OCI-M1 (cell line): ENCODE measurements around the gene KLF6.

ENCODE experiments used
- DNase-seq: peaks from one replicate; lab custom pipeline; 2025; lab: John Stamatoyannopoulos, UW

Gene KLF6

DNA sequence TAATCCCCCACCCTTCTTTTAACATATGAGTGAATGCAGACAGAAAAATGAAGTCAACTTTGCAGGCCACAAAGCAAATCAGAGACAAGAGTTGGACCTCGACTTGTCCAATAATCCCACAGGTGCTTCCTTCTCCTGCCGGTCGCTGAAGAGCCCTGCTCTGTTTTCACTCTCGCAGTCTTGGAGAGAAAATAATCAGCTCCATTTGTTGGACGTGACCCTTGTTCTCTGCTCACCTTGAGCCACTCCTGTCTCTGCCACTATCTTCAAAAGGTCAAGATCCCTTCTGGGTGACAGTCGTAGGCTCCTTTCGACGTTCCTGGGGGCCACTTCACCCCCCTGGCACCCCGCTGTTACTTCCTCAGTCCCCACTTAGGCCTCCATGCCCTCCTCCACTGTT is 2.8 kb upstream of the KLF6 start:
- DNase-seq, result no peak

DNA sequence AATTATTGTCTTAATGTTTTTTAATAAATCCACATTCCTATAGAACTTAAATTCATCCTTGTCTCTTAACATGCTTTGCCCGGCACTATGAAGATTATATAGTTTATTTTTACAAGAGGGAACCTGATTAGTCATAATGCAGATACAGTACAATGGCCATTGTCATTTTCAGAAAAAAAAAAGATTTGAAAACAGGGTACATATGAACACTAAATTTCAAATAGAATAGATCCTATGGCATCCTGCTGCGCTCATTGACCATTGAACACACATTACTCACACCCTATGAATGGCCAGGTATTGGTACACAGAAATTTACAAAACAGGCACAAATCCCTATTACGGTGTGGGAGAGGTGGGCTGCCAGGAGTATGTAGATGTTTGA is 2.0 kb upstream of the KLF6 start:
- DNase-seq, result no peak

DNA sequence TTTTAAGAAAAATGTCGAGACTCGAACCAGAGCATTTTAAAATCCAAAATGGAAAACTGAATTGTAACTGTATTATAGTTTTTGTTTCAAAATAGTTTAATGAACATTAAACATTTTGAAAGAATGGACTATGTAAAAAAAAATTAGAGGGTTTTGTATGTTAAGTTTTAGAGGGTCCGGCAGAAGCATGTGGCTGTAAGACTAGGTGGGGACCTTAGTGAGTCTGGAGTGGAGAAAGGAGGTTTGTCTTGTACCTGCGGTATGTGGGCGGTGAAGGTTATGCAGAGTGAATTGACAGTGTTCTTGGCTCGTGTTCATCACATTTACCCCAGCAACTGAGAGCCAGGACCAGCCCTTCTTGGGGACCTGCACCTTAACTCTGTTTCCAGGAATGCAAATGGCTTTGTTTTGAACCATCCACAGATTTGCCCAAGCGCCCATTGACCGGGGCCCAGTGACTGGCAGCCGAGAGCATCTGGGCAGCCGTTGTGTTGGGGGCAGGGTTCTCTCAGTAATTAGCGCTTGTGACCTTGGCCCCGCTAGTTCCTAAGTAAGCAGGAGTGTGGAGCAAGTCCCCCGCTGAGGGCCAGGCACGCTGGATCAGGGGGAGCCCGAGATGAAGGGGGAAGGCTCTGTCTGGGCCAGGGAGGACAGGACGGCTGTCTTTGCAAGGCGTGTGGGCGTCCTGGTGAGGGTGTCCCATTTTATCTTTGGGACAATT is 1.4 kb upstream of the KLF6 start:
- no peak for DNase-seq

GRCh38 chr10:3785851-3786271 is 852 bp upstream of the KLF6 start:
- DNase-seq, result peak; percentile 73

DNA sequence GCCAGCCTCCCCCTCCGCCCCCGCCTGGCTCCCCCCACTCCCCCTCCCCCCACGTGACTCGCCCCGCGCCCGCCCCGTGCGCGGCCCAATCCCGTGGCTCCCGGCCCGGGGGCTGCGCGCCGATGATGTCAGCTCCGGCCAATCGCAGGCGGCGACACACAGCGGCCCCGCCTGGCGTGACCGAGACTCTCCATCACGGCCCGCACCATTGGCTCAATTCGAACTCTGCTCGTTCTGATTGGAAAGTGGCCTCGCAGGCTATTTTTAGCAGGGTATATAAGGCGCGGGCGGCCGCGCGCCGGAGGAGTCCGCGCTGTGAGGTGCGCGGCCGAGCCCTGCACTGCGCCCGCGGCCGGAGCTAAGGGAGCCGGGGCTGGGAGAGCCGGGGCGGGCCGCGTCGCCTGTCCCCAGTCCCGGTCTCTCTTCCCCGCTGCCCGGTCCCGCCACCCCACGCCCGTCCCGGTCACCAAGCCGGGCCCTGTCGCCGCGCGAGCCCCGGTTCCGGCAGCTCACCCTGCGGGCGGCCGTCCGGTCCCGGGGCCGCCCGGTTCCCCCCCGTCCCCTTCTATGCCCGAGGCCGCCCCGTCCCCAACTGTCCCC is 342 bp upstream of the KLF6 start:
- peak; percentile 98 for DNase-seq

DNA sequence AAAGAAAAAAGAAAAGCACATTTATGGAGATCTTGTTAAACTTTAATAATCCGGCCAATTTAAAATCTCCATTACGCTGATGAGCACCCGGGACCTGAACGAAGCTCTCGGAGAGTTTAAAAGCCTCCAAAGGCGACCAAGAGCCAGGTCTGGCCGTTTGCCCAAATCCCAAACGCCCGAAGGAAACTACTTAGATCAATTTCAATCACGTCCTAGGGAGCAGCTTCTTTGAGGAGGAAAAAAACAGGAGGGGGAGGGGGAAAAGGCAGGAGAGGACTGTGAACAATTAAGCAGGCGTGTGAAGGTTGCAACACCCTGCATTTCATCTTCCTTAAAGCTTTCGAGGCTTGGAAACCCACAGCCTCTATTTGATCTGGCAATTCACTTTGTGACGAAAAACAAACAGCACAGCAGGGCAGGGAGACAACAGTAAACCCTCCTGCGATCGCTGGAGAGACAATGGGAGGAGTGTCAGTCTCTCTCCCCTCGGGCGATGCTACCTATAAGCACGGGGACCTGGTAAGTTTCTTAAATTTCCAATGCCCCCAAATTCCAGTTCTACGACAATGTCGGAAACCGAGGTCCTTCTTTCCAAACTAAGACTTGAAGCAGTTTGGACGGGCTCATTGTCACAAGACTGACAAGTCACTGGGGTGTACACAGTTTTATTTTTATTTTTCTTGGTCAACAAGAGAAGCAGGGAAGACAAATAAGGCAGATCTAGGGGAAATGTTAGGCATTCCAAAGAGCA is 1.2 kb downstream of the KLF6 start:
- DNase-seq, result peak; percentile 64

DNA sequence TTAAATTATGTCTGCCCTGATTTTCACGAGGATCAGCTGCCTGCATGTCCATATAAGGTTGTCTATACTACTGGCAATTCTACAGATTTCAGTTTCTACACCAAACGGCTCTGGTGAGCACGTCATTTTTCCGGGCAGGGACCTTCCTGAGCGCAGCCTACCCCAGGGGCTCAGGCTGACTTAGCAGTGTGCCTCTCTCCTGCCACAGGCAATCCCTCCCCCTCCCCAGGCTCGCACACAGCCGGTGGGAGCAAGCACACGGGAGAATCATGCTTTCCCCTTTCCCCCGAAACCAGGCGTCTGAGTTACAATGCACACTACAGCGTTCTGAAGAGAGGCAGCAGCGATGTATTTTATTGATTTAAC is 1.7 kb downstream of the KLF6 start:
- DNase-seq, result peak; percentile 78

- peak; percentile 87 for DNase-seq
Observed at GRCh38 chr10:3782451-3783315, 2.3 kb downstream of the KLF6 start.

- DNase-seq, result no peak
Observed at GRCh38 chr10:3782146-3782450, 2.9 kb downstream of the KLF6 start.

GRCh38 chr10:3781468-3782145 is 3.4 kb downstream of the KLF6 start:
- DNase-seq, result no peak

DNA sequence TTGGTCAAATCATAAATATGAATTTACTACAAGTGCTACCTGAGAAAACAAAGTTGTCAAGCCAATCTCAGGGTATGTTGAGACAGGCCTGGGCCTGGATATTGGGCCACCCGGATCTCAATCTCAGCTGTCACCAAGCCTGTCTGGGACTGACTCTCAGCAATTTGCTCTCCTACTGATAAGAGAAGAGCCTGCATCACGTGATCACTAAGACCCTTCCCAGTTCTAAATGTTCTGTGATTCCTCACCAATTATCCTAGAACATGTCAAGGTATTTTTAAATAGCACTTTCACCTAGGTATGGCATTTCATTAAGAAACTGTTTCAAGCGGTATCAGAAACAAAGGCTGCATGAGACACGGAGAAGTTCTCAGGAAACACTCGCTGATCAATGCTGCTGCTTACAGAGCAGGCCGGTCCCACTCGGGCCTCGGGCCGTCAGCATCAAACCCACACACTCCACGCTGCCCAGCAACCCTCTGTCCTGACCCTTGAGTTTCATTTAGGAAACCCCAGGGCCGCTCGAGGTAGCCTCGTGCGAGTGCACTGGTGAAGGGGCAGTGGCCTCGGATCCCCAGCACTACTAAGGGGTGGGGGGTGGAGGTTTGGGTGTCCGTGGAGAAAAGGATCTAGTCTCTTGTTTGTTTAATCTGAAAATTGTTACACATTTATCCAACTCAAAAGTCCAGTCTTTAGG is 4.1 kb downstream of the KLF6 start:
- no peak for DNase-seq

- DNase-seq, result no peak
Observed at GRCh38 chr10:3780021-3780770, 4.8 kb downstream of the KLF6 start.

GRCh38 chr10:3779158-3779741 is 5.8 kb downstream of the KLF6 start:
- DNase-seq, result no peak

GRCh38 chr10:3778692-3779157 is 6.3 kb downstream of the KLF6 start:
- no peak for DNase-seq

GRCh38 chr10:3777981-3778691 is 6.9 kb downstream of the KLF6 start:
- DNase-seq, result peak; percentile 44

DNA sequence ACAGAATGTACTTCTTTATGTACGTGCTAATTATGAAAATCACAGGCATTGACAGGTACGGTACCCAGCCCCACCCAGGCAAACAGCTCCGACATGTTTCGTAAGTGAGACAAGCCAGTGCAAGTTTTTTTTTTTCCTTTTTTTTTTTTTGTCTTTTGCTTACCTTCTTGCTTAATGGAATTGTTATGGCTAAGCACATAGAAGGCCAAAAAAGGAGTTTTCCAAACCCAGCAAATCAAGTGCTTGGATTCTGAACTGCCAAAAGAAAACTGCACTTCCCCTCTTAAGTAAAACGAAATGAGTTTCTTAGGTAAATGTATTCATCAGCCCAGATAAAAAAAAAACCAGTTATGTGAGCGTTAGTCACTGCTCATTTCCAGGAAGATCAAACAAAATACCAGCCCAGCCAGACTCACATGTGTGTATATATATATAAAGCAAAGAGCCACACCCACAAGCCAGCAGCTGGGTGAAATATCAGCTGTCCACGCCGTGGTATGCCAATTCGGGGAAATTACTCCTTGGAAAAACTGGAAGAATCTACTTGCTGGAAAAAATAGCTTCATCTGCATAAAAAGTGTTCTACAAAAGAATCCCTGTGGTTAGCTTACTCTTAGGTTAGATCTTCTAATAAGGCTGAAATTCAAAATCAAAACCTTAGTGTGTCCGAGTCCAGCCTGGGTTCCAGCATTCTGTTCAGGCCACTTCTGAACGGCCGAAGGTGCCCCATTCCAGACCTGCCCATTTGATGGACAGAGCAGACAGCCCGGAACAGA is 8.0 kb downstream of the KLF6 start:
- peak; percentile 76 for DNase-seq

- DNase-seq, result peak; percentile 77
Observed at GRCh38 chr10:3775696-3776551, 9.1 kb downstream of the KLF6 start.
